ENCODE data around the gene SVOP. TPM values are rescaled to one million over a fixed set of nuclear protein-coding genes. Genes with fewer than 3 reads are reported as not detected.
"Not testable (repeated sequence)": the region's sequence is repeated elsewhere in the genome, so short reads cannot be mapped to it uniquely, and the experiment has no call there.

SVOP gene
- total and polyA plus RNA-seq, 2 donors (not counting 1 experiment from before 2014, with no cell fraction given): not detected

DNA sequence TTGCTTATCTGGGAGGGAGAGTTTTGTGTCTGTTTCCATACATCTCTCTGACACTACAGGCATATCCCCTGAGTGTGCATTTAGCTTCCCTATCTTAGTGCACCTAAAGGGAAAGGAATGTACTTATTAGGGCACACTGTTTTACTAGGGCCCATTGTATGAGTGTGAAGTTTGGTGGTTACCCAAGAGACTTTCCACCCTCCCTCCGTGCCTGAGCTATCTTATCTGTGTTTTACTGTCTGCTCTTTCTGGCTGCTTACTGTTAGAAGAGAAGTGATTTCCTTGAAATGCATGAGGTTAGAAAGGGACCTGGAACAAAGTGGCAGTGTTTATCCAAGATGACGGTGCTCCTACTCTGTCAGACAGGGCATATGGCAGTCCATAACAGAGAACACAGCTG is 8.5 kb upstream of the SVOP start:
- WGBS (ENCODE audit: insufficient coverage): 100% methylated on average over 1 of the region's 2 CpGs
- Histone ChIP-seq H3K27me3 (replicated peaks in 1 of 4; ENCODE audit: control extremely low read depth in 1 of 4, control insufficient read depth in 3 of 4, insufficient read depth in 4 of 4, low read length in 3 of 4) (peaks cover 0 to 6% (median 0%) of the 10 kb centered on the region in 4 experiments), H3K36me3 (replicated peaks in 1 of 2; ENCODE audit: control extremely low read depth in 1 of 2, control insufficient read depth in 1 of 2, extremely low read depth in 1 of 2, insufficient read depth in 2 of 2, low read length in 1 of 2) (no peaks in the 10 kb centered on the region), H3K4me1 (ENCODE audit: control insufficient read depth in 2 of 2, insufficient read depth in 2 of 2, low read length in 2 of 2) (no peaks in the 10 kb centered on the region), H3K4me2 (replicated peaks; ENCODE audit: low read depth, low read length, poor library complexity, severe bottlenecking) (no peak overlapping the region), H3K27ac (ENCODE audit: low read length in 2 of 2) (no peak overlapping the region), H3K9ac (ENCODE audit: low read length) (no peak overlapping the region), H2AFZ (ENCODE audit: insufficient read depth, low read depth, low read length, poor library complexity, severe bottlenecking) (no peak overlapping the region), H4K20me1 (ENCODE audit: control insufficient read depth, insufficient read depth, low read length, poor library complexity, severe bottlenecking) (no peaks in the 10 kb centered on the region), H3K4me3 (ENCODE audit: control extremely low read depth in 1 of 5, extremely low read depth in 1 of 5, insufficient read depth in 1 of 5, low read depth in 2 of 5, low read length in 4 of 5) (no peak overlapping the region), H3K79me2 (ENCODE audit: control insufficient read depth, insufficient read depth, low read length) (no peaks in the 10 kb centered on the region), H3K9me3 (ENCODE audit: control extremely low read depth in 1 of 3, control insufficient read depth in 2 of 3, insufficient read depth in 1 of 3, low read length in 2 of 3) (no peaks in the 10 kb centered on the region)
- peaks cover 23% of the 10 kb centered on the region for H3K27me3 Mint-ChIP-seq
- TF ChIP-seq CTCF (IDR thresholded peaks at IDR 0.05) (no peak), EZH2 (IDR thresholded peaks at IDR 0.05; ENCODE audit: borderline replicate concordance, insufficient read depth, low read depth, low read length, poor library complexity, severe bottlenecking) (no peak)
- DNase-seq: no peak
- no peak overlapping the region for H3K4me3 Mint-ChIP-seq
- intact Hi-C loops (cut with micrococcal nuclease): no loop called here
- ATAC-seq (ENCODE audit: low read depth): no peak
- H3K4me1 Mint-ChIP-seq: no peaks in the 10 kb centered on the region
- H3K9me3 Mint-ChIP-seq (ENCODE audit: insufficient read depth): peaks cover 4% of the 10 kb centered on the region
- POLR2A ChIA-PET: no interaction called here
- H3K27ac Mint-ChIP-seq: no peak overlapping the region
- CTCF ChIA-PET: no interaction called here

DNA sequence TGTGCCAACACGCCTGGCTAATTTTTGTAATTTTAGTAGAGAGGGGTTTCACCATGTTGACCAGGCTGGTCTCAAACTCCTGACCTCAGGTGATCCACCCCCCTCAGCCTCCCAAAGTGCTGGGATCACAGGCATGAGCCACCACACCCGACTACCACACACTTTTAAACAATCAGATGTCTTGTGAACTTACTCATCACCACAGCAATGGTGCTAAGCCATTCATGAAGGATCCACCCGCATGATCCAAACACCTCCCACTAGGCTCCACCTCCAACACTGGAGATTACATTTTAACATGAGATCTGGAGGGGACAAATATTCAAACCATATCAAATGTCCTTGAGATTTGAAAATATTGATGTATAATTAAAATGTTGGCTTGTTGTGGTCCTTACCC is 7.8 kb upstream of the SVOP start:
- H3K4me2 ChIP-seq (replicated peaks; ENCODE audit: low read depth, low read length, poor library complexity, severe bottlenecking); H3K27ac ChIP-seq (ENCODE audit: low read length in 2 of 2); H3K79me2 ChIP-seq (ENCODE audit: control insufficient read depth, insufficient read depth, low read length); H4K20me1 ChIP-seq (ENCODE audit: control insufficient read depth, insufficient read depth, low read length, poor library complexity, severe bottlenecking); H3K9me3 Mint-ChIP-seq (ENCODE audit: insufficient read depth); H2AFZ ChIP-seq (ENCODE audit: insufficient read depth, low read depth, low read length, poor library complexity, severe bottlenecking); ATAC-seq (ENCODE audit: low read depth); H3K27me3 ChIP-seq (replicated peaks in 1 of 4; ENCODE audit: control extremely low read depth in 1 of 4, control insufficient read depth in 3 of 4, insufficient read depth in 4 of 4, low read length in 3 of 4); H3K27ac Mint-ChIP-seq; POLR2A ChIA-PET; H3K36me3 ChIP-seq (replicated peaks in 1 of 2; ENCODE audit: control extremely low read depth in 1 of 2, control insufficient read depth in 1 of 2, extremely low read depth in 1 of 2, insufficient read depth in 2 of 2, low read length in 1 of 2); intact Hi-C loops (cut with micrococcal nuclease); H3K4me1 Mint-ChIP-seq; DNase-seq; H3K4me3 ChIP-seq (ENCODE audit: control extremely low read depth in 1 of 5, extremely low read depth in 1 of 5, insufficient read depth in 1 of 5, low read depth in 2 of 5, low read length in 4 of 5); H3K4me3 Mint-ChIP-seq; H3K4me1 ChIP-seq (ENCODE audit: control insufficient read depth in 2 of 2, insufficient read depth in 2 of 2, low read length in 2 of 2); H3K9ac ChIP-seq (ENCODE audit: low read length); CTCF ChIA-PET; H3K9me3 ChIP-seq (ENCODE audit: control extremely low read depth in 1 of 3, control insufficient read depth in 2 of 3, insufficient read depth in 1 of 3, low read length in 2 of 3): not testable (repeated sequence)
- WGBS (ENCODE audit: insufficient coverage): 75% methylated on average over 1 of the region's 3 CpGs
- peaks cover 26% of the 10 kb centered on the region for H3K27me3 Mint-ChIP-seq

Measured in B cell (primary cell).